ENCODE results near the gene RTTN.

Gene RTTN

GRCh38 chr18:70025580-70025979, 179.9 kb downstream of the RTTN start:
- DNase-seq (ENCODE audit: low read depth, low spot score): no peak

GRCh38 chr18:70024829-70025228, 180.7 kb downstream of the RTTN start:
- DNase-seq (ENCODE audit: low read depth, low spot score): no peak

GRCh38 chr18:70024093-70024492, 181.4 kb downstream of the RTTN start:
- no peak for DNase-seq (ENCODE audit: low read depth, low spot score)

- no peak for DNase-seq (ENCODE audit: low read depth, low spot score)
Observed at GRCh38 chr18:70022636-70023035, 182.9 kb downstream of the RTTN start.

GRCh38 chr18:70021498-70021897, 184.0 kb downstream of the RTTN start:
- DNase-seq (ENCODE audit: low read depth, low spot score): no peak

GRCh38 chr18:70021043-70021442, 184.4 kb downstream of the RTTN start:
- DNase-seq (ENCODE audit: low read depth, low spot score): no peak

- no peak for DNase-seq (ENCODE audit: low read depth, low spot score)
Observed at GRCh38 chr18:70019991-70020390, 185.5 kb downstream of the RTTN start.

- no peak for DNase-seq (ENCODE audit: low read depth, low spot score)
Observed at GRCh38 chr18:70019136-70019535, 186.4 kb downstream of the RTTN start.

GRCh38 chr18:70015127-70015526, 190.4 kb downstream of the RTTN start:
- DNase-seq (ENCODE audit: low read depth, low spot score): no peak

- DNase-seq (ENCODE audit: low read depth, low spot score): no peak
Observed at GRCh38 chr18:70005580-70005979, 199.9 kb downstream of the RTTN start.

GRCh38 chr18:70004696-70005095, 200.8 kb downstream of the RTTN start:
- no peak for DNase-seq (ENCODE audit: low read depth, low spot score)

- DNase-seq (ENCODE audit: low read depth, low spot score): no peak
Observed at GRCh38 chr18:69999656-70000055, 205.8 kb downstream of the RTTN start.

- no peak for DNase-seq (ENCODE audit: low read depth, low spot score)
Observed at GRCh38 chr18:69998523-69998987, 206.9 kb downstream of the RTTN start.

GRCh38 chr18:69996951-69997798, 208.3 kb downstream of the RTTN start:
- DNase-seq (ENCODE audit: low read depth, low spot score): no peak

GRCh38 chr18:69996417-69996816, 209.1 kb downstream of the RTTN start:
- no peak for DNase-seq (ENCODE audit: low read depth, low spot score)

GRCh38 chr18:69995774-69996173, 209.7 kb downstream of the RTTN start:
- DNase-seq (ENCODE audit: low read depth, low spot score): no peak

- no peak for DNase-seq (ENCODE audit: low read depth, low spot score)
Observed at GRCh38 chr18:69992776-69993175, 212.7 kb downstream of the RTTN start.

GRCh38 chr18:69987870-69988269, 217.6 kb downstream of the RTTN start:
- no peak for DNase-seq (ENCODE audit: low read depth, low spot score)

- DNase-seq (ENCODE audit: low read depth, low spot score): peak; percentile 18
Observed at GRCh38 chr18:69985239-69985638, 220.2 kb downstream of the RTTN start.

GRCh38 chr18:69982417-69982816, 223.1 kb downstream of the RTTN start:
- DNase-seq (ENCODE audit: low read depth, low spot score): peak; percentile 15

GRCh38 chr18:69981948-69982347, 223.5 kb downstream of the RTTN start:
- no peak for DNase-seq (ENCODE audit: low read depth, low spot score)

GRCh38 chr18:69980982-69981804, 224.3 kb downstream of the RTTN start:
- no peak for DNase-seq (ENCODE audit: low read depth, low spot score)

- DNase-seq (ENCODE audit: low read depth, low spot score): no peak
Observed at GRCh38 chr18:69980509-69980908, 225.0 kb downstream of the RTTN start.

Data from ELF-1 (cell line).